ENCODE results near the gene REV1. TPM values are rescaled to one million over a fixed set of nuclear protein-coding genes. Genes with fewer than 3 reads are reported as not detected.

Gene REV1
- total and polyA plus RNA-seq, 12 donors, result 9.6 to 83.1 (median 30.2) TPM

GRCh38 chr2:99399795-99400194, 90.0 kb downstream of the REV1 start:
- intact Hi-C loops (cut with DNase I), result no loop called here
- WGBS, 2 donors, result 91 to 93% methylated on average over 2 of the region's 2 CpGs
- no peak for TF ChIP-seq CTCF (IDR thresholded peaks at IDR 0.05)
- Histone ChIP-seq H3K36me3 (peaks cover 0 to 100% (median 75%) of the 10 kb centered on the region in 9 donors), H3K9me3 (no peaks in the 10 kb centered on the region), H3K27me3 (no peaks in the 10 kb centered on the region), H3K4me3 (no peak overlapping the region), H3K27ac (peak overlapping the region in 8 of 10 donors; percentile 24 to 71 (median 62)), H3K4me1 (peaks cover 0 to 49% (median 5%) of the 10 kb centered on the region in 9 donors)
- DNase-seq, result no peak
- ATAC-seq, result no peak

GRCh38 chr2:99399063-99399462, 90.8 kb downstream of the REV1 start:
- no peak for ATAC-seq
- Histone ChIP-seq H3K9me3 (no peaks in the 10 kb centered on the region), H3K4me3 (no peak overlapping the region), H3K4me1 (peaks cover 0 to 49% (median 5%) of the 10 kb centered on the region in 9 donors), H3K27me3 (no peaks in the 10 kb centered on the region), H3K27ac (peak overlapping the region; percentile 25 to 77 (median 66)), H3K36me3 (peaks cover 0 to 100% (median 77%) of the 10 kb centered on the region in 9 donors)
- intact Hi-C loops (cut with DNase I), result no loop called here
- no peak for DNase-seq
- WGBS, 2 donors, result 75 to 80% methylated on average over 5 of the region's 5 CpGs
- no peak for TF ChIP-seq CTCF (IDR thresholded peaks at IDR 0.05)

- DNase-seq (peak in 1 of 2 donors; percentile 13), ATAC-seq (peak; percentile 44 to 87 (median 76))
- H3K9me3 ChIP-seq, result no peaks in the 10 kb centered on the region
- no peaks in the 10 kb centered on the region for H3K27me3 ChIP-seq
- WGBS, 2 donors, result 60 to 79% methylated on average over 5 of the region's 5 CpGs
- H3K4me3 ChIP-seq, result no peak overlapping the region
- TF ChIP-seq CTCF (IDR thresholded peaks at IDR 0.05), result no peak
- H3K27ac ChIP-seq, result peak overlapping the region; percentile 25 to 77 (median 66)
- peaks cover 0 to 45% (median 5%) of the 10 kb centered on the region in 9 donors for H3K4me1 ChIP-seq
- H3K36me3 ChIP-seq, result peaks cover 0 to 100% (median 76%) of the 10 kb centered on the region in 9 donors
- intact Hi-C loops (cut with DNase I), result no loop called here
Measured at GRCh38 chr2:99398303-99398702, 91.5 kb downstream of the REV1 start.

- Histone ChIP-seq H3K36me3 (peaks cover 0 to 100% (median 75%) of the 10 kb centered on the region in 9 donors), H3K4me1 (peaks cover 0 to 36% (median 4%) of the 10 kb centered on the region in 9 donors), H3K9me3 (no peaks in the 10 kb centered on the region), H3K27ac (peak overlapping the region in 8 of 10 donors; percentile 41 to 77 (median 66)), H3K4me3 (no peak overlapping the region), H3K27me3 (no peaks in the 10 kb centered on the region)
- DNase-seq (no peak), ATAC-seq (peak in 1 of 8 donors; percentile 8)
- intact Hi-C loops (cut with DNase I), result no loop called here
- TF ChIP-seq CTCF (IDR thresholded peaks at IDR 0.05), result no peak
- WGBS, 2 donors, result 86 to 90% methylated on average over 3 of the region's 3 CpGs
Measured at GRCh38 chr2:99397266-99397920, 92.4 kb downstream of the REV1 start.

All from heart right ventricle (tissue), 16 donors.